ENCODE results near the gene GPR55.

Gene GPR55

GRCh38 chr2:230872968-230873660 lies 51.9 kb downstream of the GPR55 start:
- H3K4me1 ChIP-seq (ENCODE audit: control insufficient read depth in 1 of 2, insufficient read depth in 2 of 2, low read length in 2 of 2) = peaks cover 20 to 49% of the 10 kb centered on the region in 2 donors
- H3K9me3 ChIP-seq (ENCODE audit: control insufficient read depth in 1 of 2, low read length in 2 of 2) = no peaks in the 10 kb centered on the region
- no peaks in the 10 kb centered on the region for H3K27me3 ChIP-seq (ENCODE audit: control insufficient read depth in 1 of 2, insufficient read depth in 2 of 2, low read length in 2 of 2)
- H3K36me3 ChIP-seq (ENCODE audit: control insufficient read depth in 1 of 2, insufficient read depth in 2 of 2, low read length in 2 of 2) = peaks cover 0 to 16% of the 10 kb centered on the region in 2 donors
- no peak overlapping the region for H3K27ac ChIP-seq (ENCODE audit: low read depth, low read length)
- no peak overlapping the region for H3K4me3 ChIP-seq (ENCODE audit: low read depth in 1 of 2, low read length in 2 of 2)
- H3K9ac ChIP-seq (ENCODE audit: low read depth in 1 of 2, low read length in 2 of 2) = no peak overlapping the region

- no peak overlapping the region for H3K4me3 ChIP-seq (ENCODE audit: low read depth in 1 of 2, low read length in 2 of 2)
- peaks cover 20 to 49% of the 10 kb centered on the region in 2 donors for H3K4me1 ChIP-seq (ENCODE audit: control insufficient read depth in 1 of 2, insufficient read depth in 2 of 2, low read length in 2 of 2)
- no peak overlapping the region for H3K27ac ChIP-seq (ENCODE audit: low read depth, low read length)
- no peaks in the 10 kb centered on the region for H3K27me3 ChIP-seq (ENCODE audit: control insufficient read depth in 1 of 2, insufficient read depth in 2 of 2, low read length in 2 of 2)
- H3K9ac ChIP-seq (ENCODE audit: low read depth in 1 of 2, low read length in 2 of 2) = no peak overlapping the region
- H3K9me3 ChIP-seq (ENCODE audit: control insufficient read depth in 1 of 2, low read length in 2 of 2) = no peaks in the 10 kb centered on the region
- peaks cover 0 to 13% of the 10 kb centered on the region in 2 donors for H3K36me3 ChIP-seq (ENCODE audit: control insufficient read depth in 1 of 2, insufficient read depth in 2 of 2, low read length in 2 of 2)
Measured at GRCh38 chr2:230872151-230872967, 52.7 kb downstream of the GPR55 start.

- Histone ChIP-seq H3K27ac (ENCODE audit: low read depth, low read length) (no peak overlapping the region), H3K4me3 (ENCODE audit: low read depth in 1 of 2, low read length in 2 of 2) (no peak overlapping the region), H3K27me3 (ENCODE audit: control insufficient read depth in 1 of 2, insufficient read depth in 2 of 2, low read length in 2 of 2) (no peaks in the 10 kb centered on the region), H3K4me1 (ENCODE audit: control insufficient read depth in 1 of 2, insufficient read depth in 2 of 2, low read length in 2 of 2) (peaks cover 28 to 57% of the 10 kb centered on the region in 2 donors), H3K9me3 (ENCODE audit: control insufficient read depth in 1 of 2, low read length in 2 of 2) (no peaks in the 10 kb centered on the region), H3K9ac (ENCODE audit: low read depth in 1 of 2, low read length in 2 of 2) (no peak overlapping the region), H3K36me3 (ENCODE audit: control insufficient read depth in 1 of 2, insufficient read depth in 2 of 2, low read length in 2 of 2) (peaks cover 0 to 6% of the 10 kb centered on the region in 2 donors)
Measured at GRCh38 chr2:230871361-230872150, 53.5 kb downstream of the GPR55 start.

GRCh38 chr2:230870544-230871360 lies 54.3 kb downstream of the GPR55 start:
- H3K27ac ChIP-seq (ENCODE audit: low read depth, low read length) = peak overlapping the region; percentile 10
- peaks cover 0 to 5% of the 10 kb centered on the region in 2 donors for H3K36me3 ChIP-seq (ENCODE audit: control insufficient read depth in 1 of 2, insufficient read depth in 2 of 2, low read length in 2 of 2)
- no peak overlapping the region for H3K9ac ChIP-seq (ENCODE audit: low read depth in 1 of 2, low read length in 2 of 2)
- peaks cover 36 to 65% of the 10 kb centered on the region in 2 donors for H3K4me1 ChIP-seq (ENCODE audit: control insufficient read depth in 1 of 2, insufficient read depth in 2 of 2, low read length in 2 of 2)
- no peaks in the 10 kb centered on the region for H3K27me3 ChIP-seq (ENCODE audit: control insufficient read depth in 1 of 2, insufficient read depth in 2 of 2, low read length in 2 of 2)
- no peaks in the 10 kb centered on the region for H3K9me3 ChIP-seq (ENCODE audit: control insufficient read depth in 1 of 2, low read length in 2 of 2)
- no peak overlapping the region for H3K4me3 ChIP-seq (ENCODE audit: low read depth in 1 of 2, low read length in 2 of 2)

GRCh38 chr2:230869914-230870543 lies 55.0 kb downstream of the GPR55 start:
- peak overlapping the region; percentile 10 for H3K27ac ChIP-seq (ENCODE audit: low read depth, low read length)
- peaks cover 36 to 63% of the 10 kb centered on the region in 2 donors for H3K4me1 ChIP-seq (ENCODE audit: control insufficient read depth in 1 of 2, insufficient read depth in 2 of 2, low read length in 2 of 2)
- no peaks in the 10 kb centered on the region for H3K9me3 ChIP-seq (ENCODE audit: control insufficient read depth in 1 of 2, low read length in 2 of 2)
- peaks cover 0 to 4% of the 10 kb centered on the region in 2 donors for H3K36me3 ChIP-seq (ENCODE audit: control insufficient read depth in 1 of 2, insufficient read depth in 2 of 2, low read length in 2 of 2)
- no peaks in the 10 kb centered on the region for H3K27me3 ChIP-seq (ENCODE audit: control insufficient read depth in 1 of 2, insufficient read depth in 2 of 2, low read length in 2 of 2)
- H3K9ac ChIP-seq (ENCODE audit: low read depth in 1 of 2, low read length in 2 of 2) = no peak overlapping the region
- no peak overlapping the region for H3K4me3 ChIP-seq (ENCODE audit: low read depth in 1 of 2, low read length in 2 of 2)

GRCh38 chr2:230868947-230869913 lies 55.8 kb downstream of the GPR55 start:
- Histone ChIP-seq H3K9me3 (ENCODE audit: control insufficient read depth in 1 of 2, low read length in 2 of 2) (no peaks in the 10 kb centered on the region), H3K27ac (ENCODE audit: low read depth, low read length) (no peak overlapping the region), H3K9ac (ENCODE audit: low read depth in 1 of 2, low read length in 2 of 2) (no peak overlapping the region), H3K4me3 (ENCODE audit: low read depth in 1 of 2, low read length in 2 of 2) (no peak overlapping the region), H3K27me3 (ENCODE audit: control insufficient read depth in 1 of 2, insufficient read depth in 2 of 2, low read length in 2 of 2) (no peaks in the 10 kb centered on the region), H3K36me3 (ENCODE audit: control insufficient read depth in 1 of 2, insufficient read depth in 2 of 2, low read length in 2 of 2) (no peaks in the 10 kb centered on the region), H3K4me1 (ENCODE audit: control insufficient read depth in 1 of 2, insufficient read depth in 2 of 2, low read length in 2 of 2) (peaks cover 36 to 61% of the 10 kb centered on the region in 2 donors)

- peaks cover 36 to 60% of the 10 kb centered on the region in 2 donors for H3K4me1 ChIP-seq (ENCODE audit: control insufficient read depth in 1 of 2, insufficient read depth in 2 of 2, low read length in 2 of 2)
- peaks cover 0 to 2% of the 10 kb centered on the region in 2 donors for H3K27me3 ChIP-seq (ENCODE audit: control insufficient read depth in 1 of 2, insufficient read depth in 2 of 2, low read length in 2 of 2)
- H3K9me3 ChIP-seq (ENCODE audit: control insufficient read depth in 1 of 2, low read length in 2 of 2) = no peaks in the 10 kb centered on the region
- no peak overlapping the region for H3K9ac ChIP-seq (ENCODE audit: low read depth in 1 of 2, low read length in 2 of 2)
- H3K36me3 ChIP-seq (ENCODE audit: control insufficient read depth in 1 of 2, insufficient read depth in 2 of 2, low read length in 2 of 2) = no peaks in the 10 kb centered on the region
- no peak overlapping the region for H3K27ac ChIP-seq (ENCODE audit: low read depth, low read length)
- H3K4me3 ChIP-seq (ENCODE audit: low read depth in 1 of 2, low read length in 2 of 2) = no peak overlapping the region
Measured at GRCh38 chr2:230868161-230868946, 56.7 kb downstream of the GPR55 start.
